ENCODE measurements around the gene NBDY. TPM values are rescaled to one million over a fixed set of nuclear protein-coding genes. Genes with fewer than 3 reads are reported as not detected.
"Not testable (repeated sequence)": the region's sequence is repeated elsewhere in the genome, so short reads cannot be mapped to it uniquely, and the experiment has no call there.

The NBDY gene
- total RNA-seq, 1 donor from 2014 or later = 15.4 TPM

- Histone ChIP-seq H3K4me1 (peaks cover 5 to 9% of the 10 kb centered on the region in 2 donors), H3K4me3 (no peak overlapping the region), H3K27me3 (no peaks in the 10 kb centered on the region), H3K36me3 (no peaks in the 10 kb centered on the region), H3K27ac (no peak overlapping the region), H3K9me3 (no peaks in the 10 kb centered on the region)
- no peak for TF ChIP-seq CTCF (IDR thresholded peaks at IDR 0.05)
- intact Hi-C loops (cut with DNase I) = no loop called here
- DNase-seq (ENCODE audit: low spot score in 2 of 2) = peak in 1 of 2 donors; percentile 52
Measured at GRCh38 chrX:56765811-56766553, 36.9 kb downstream of the NBDY start.

- H3K27ac ChIP-seq = peak overlapping the region; percentile 63 to 66
- peak in 1 of 2 donors; percentile 60 for DNase-seq (ENCODE audit: low spot score in 2 of 2)
- peaks cover 5 to 9% of the 10 kb centered on the region in 2 donors for H3K4me1 ChIP-seq
- no peaks in the 10 kb centered on the region for H3K27me3 ChIP-seq
- H3K4me3 ChIP-seq = peak overlapping the region; percentile 66 to 73
- no peak for TF ChIP-seq CTCF (IDR thresholded peaks at IDR 0.05)
- no peaks in the 10 kb centered on the region for H3K9me3 ChIP-seq
- H3K36me3 ChIP-seq = no peaks in the 10 kb centered on the region
- intact Hi-C loops (cut with DNase I) = no loop called here
Measured at GRCh38 chrX:56766554-56767347, 37.7 kb downstream of the NBDY start.

- H3K36me3 ChIP-seq; intact Hi-C loops (cut with DNase I); H3K9me3 ChIP-seq; H3K4me1 ChIP-seq; H3K27me3 ChIP-seq: not testable (repeated sequence)
- peak overlapping the region; percentile 63 to 66 for H3K27ac ChIP-seq
- peak in 1 of 2 donors; percentile 67 for DNase-seq (ENCODE audit: low spot score in 2 of 2)
- peak overlapping the region; percentile 66 to 73 for H3K4me3 ChIP-seq
Measured at GRCh38 chrX:56767348-56768119, 38.5 kb downstream of the NBDY start.

- H3K4me3 ChIP-seq; H3K36me3 ChIP-seq; intact Hi-C loops (cut with DNase I); H3K27ac ChIP-seq; H3K9me3 ChIP-seq; H3K4me1 ChIP-seq; H3K27me3 ChIP-seq; DNase-seq (ENCODE audit: low spot score in 2 of 2): not testable (repeated sequence)
Measured at GRCh38 chrX:56768120-56768660, 39.1 kb downstream of the NBDY start.

- H3K27me3 ChIP-seq; H3K9me3 ChIP-seq; H3K4me1 ChIP-seq; intact Hi-C loops (cut with DNase I); H3K36me3 ChIP-seq; H3K27ac ChIP-seq; H3K4me3 ChIP-seq; DNase-seq (ENCODE audit: low spot score in 2 of 2): not testable (repeated sequence)
Measured at GRCh38 chrX:56772675-56773521, 43.9 kb downstream of the NBDY start.

- H3K4me3 ChIP-seq; DNase-seq (ENCODE audit: low spot score in 2 of 2); H3K27me3 ChIP-seq; H3K27ac ChIP-seq; H3K4me1 ChIP-seq; H3K36me3 ChIP-seq; intact Hi-C loops (cut with DNase I); H3K9me3 ChIP-seq: not testable (repeated sequence)
Measured at GRCh38 chrX:56773522-56774060, 44.5 kb downstream of the NBDY start.

- H3K27me3 ChIP-seq; intact Hi-C loops (cut with DNase I); H3K4me3 ChIP-seq; H3K4me1 ChIP-seq; DNase-seq (ENCODE audit: low spot score in 2 of 2); H3K9me3 ChIP-seq; H3K27ac ChIP-seq; H3K36me3 ChIP-seq: not testable (repeated sequence)
Measured at GRCh38 chrX:56778099-56778923, 49.3 kb downstream of the NBDY start.

GRCh38 chrX:56778924-56779468, 50.0 kb downstream of the NBDY start:
- H3K27ac ChIP-seq; DNase-seq (ENCODE audit: low spot score in 2 of 2); intact Hi-C loops (cut with DNase I); H3K27me3 ChIP-seq; H3K36me3 ChIP-seq; H3K4me1 ChIP-seq; H3K9me3 ChIP-seq; H3K4me3 ChIP-seq: not testable (repeated sequence)

- intact Hi-C loops (cut with DNase I); H3K4me1 ChIP-seq; H3K27ac ChIP-seq; H3K4me3 ChIP-seq; DNase-seq (ENCODE audit: low spot score in 2 of 2); H3K36me3 ChIP-seq; H3K27me3 ChIP-seq; H3K9me3 ChIP-seq: not testable (repeated sequence)
Measured at GRCh38 chrX:56780681-56781649, 51.9 kb downstream of the NBDY start.
